DND-41 (cell line): ENCODE measurements around the gene MYL3.

Source experiments
- ATAC-seq: fragments of 200-7000 bp; cut with Tn5 transposase; 3 replicates; pipeline ENCODE4 v1.9.1; 2021; ENCODE audit warnings: low read depth; ENCODE audit not compliant: insufficient read depth
- DNase-seq: peaks from one replicate; pipeline ENCODE4 v3.0.0-alpha.2; 2020
- H2AFZ ChIP-seq: 2 replicates; pipeline ENCODE4 v1.6.0; 2012; ENCODE audit warnings: low read depth, low read length
- H3K27ac ChIP-seq: 2 replicates; pipeline ENCODE4 v1.5.1; 2012; ENCODE audit warnings: low read length, inconsistent platforms
- H3K27me3 ChIP-seq: fragments of 200-600 bp; sonication (generic); 2 replicates; pipeline ENCODE4 v1.6.0; 2012; ENCODE audit warnings: low read length, mild to moderate bottlenecking, inconsistent platforms; ENCODE audit not compliant: insufficient read depth, poor library complexity
- H3K36me3 ChIP-seq: 2 replicates; pipeline ENCODE4 v1.5.1; 2012; ENCODE audit warnings: low read length, inconsistent platforms; ENCODE audit not compliant: insufficient read depth
- H3K4me1 ChIP-seq: 2 replicates; pipeline ENCODE4 v1.5.1; 2012; ENCODE audit warnings: mild to moderate bottlenecking, low read length; ENCODE audit not compliant: insufficient read depth
- H3K4me2 ChIP-seq: 2 replicates; pipeline ENCODE4 v1.6.0; 2012; ENCODE audit warnings: mild to moderate bottlenecking, moderate library complexity, low read length, inconsistent platforms; ENCODE audit not compliant: insufficient read depth
- H3K4me3 ChIP-seq, 2 experiments: fragments of 200-600 bp in 1 of 2; shearing (Covaris generic) in 1 of 2; 2 replicates each; pipeline ENCODE4 v1.5.1; 2012 to 2016; ENCODE audit warnings: inconsistent platforms in 2 of 2, low read length in 2 of 2, mild to moderate bottlenecking in 2 of 2, low read depth in 1 of 2, moderate library complexity in 1 of 2
- H3K79me2 ChIP-seq: 2 replicates; pipeline ENCODE4 v1.6.0; 2012; ENCODE audit warnings: low read length, inconsistent platforms; ENCODE audit not compliant: insufficient read depth
- H3K9ac ChIP-seq: 2 replicates; pipeline ENCODE4 v1.6.0; 2012; ENCODE audit warnings: low read depth, mild to moderate bottlenecking, inconsistent platforms, low read length, moderate library complexity
- H3K9me3 ChIP-seq: 2 replicates; pipeline ENCODE4 v1.5.1; 2012; ENCODE audit warnings: low read length, moderate library complexity, mild to moderate bottlenecking, inconsistent platforms; ENCODE audit not compliant: insufficient read depth, severe bottlenecking
- H4K20me1 ChIP-seq: 2 replicates; pipeline ENCODE4 v1.6.0; 2012; ENCODE audit warnings: low read length; ENCODE audit not compliant: insufficient read depth
- CTCF ChIP-seq: IDR thresholded peaks from 2 replicates; pipeline ENCODE4 v1.5.1; 2012; ENCODE audit warnings: borderline replicate concordance, low read length, moderate library complexity, mild to moderate bottlenecking; ENCODE audit not compliant: poor library complexity, severe bottlenecking; ENCODE audit errors: extremely low read depth
- EZH2 ChIP-seq: IDR thresholded peaks from 3 replicates; pipeline ENCODE4 v1.6.1; 2012; ENCODE audit warnings: borderline replicate concordance, low read depth, mild to moderate bottlenecking, moderate library complexity, low read length, inconsistent platforms; ENCODE audit not compliant: severe bottlenecking

Gene MYL3

GRCh38 chr3:46844881-46845312 is 18.3 kb downstream of the MYL3 start:
- H3K4me1 ChIP-seq = no peaks in the 10 kb centered on the region
- ATAC-seq (no peak), DNase-seq (peak; percentile 2)
- H4K20me1 ChIP-seq = no peaks in the 10 kb centered on the region
- no peak overlapping the region for H3K4me3 ChIP-seq
- H3K27ac ChIP-seq = no peak overlapping the region
- H3K36me3 ChIP-seq = no peaks in the 10 kb centered on the region
- no peak for TF ChIP-seq CTCF
- no peak for TF ChIP-seq EZH2
- no peaks in the 10 kb centered on the region for H3K79me2 ChIP-seq
- no peak overlapping the region for H3K4me2 ChIP-seq
- H3K27me3 ChIP-seq = no peaks in the 10 kb centered on the region
- H2AFZ ChIP-seq = no peak overlapping the region
- peaks cover 7% of the 10 kb centered on the region for H3K9me3 ChIP-seq
- no peak overlapping the region for H3K9ac ChIP-seq

GRCh38 chr3:46844397-46844796 is 18.8 kb downstream of the MYL3 start:
- TF ChIP-seq EZH2 (no peak), CTCF (no peak)
- no peaks in the 10 kb centered on the region for H3K36me3 ChIP-seq
- H3K4me3 ChIP-seq = no peak overlapping the region
- H3K27me3 ChIP-seq = no peaks in the 10 kb centered on the region
- H3K4me1 ChIP-seq = no peaks in the 10 kb centered on the region
- H3K9ac ChIP-seq = no peak overlapping the region
- no peaks in the 10 kb centered on the region for H4K20me1 ChIP-seq
- no peak overlapping the region for H3K27ac ChIP-seq
- no peak overlapping the region for H2AFZ ChIP-seq
- H3K4me2 ChIP-seq = no peak overlapping the region
- peaks cover 7% of the 10 kb centered on the region for H3K9me3 ChIP-seq
- ATAC-seq (no peak), DNase-seq (no peak)
- no peaks in the 10 kb centered on the region for H3K79me2 ChIP-seq

GRCh38 chr3:46843508-46843907 is 19.7 kb downstream of the MYL3 start:
- no peaks in the 10 kb centered on the region for H3K79me2 ChIP-seq
- ATAC-seq (no peak), DNase-seq (no peak)
- no peaks in the 10 kb centered on the region for H3K4me1 ChIP-seq
- no peak overlapping the region for H3K27ac ChIP-seq
- no peak overlapping the region for H2AFZ ChIP-seq
- no peak overlapping the region for H3K4me2 ChIP-seq
- no peaks in the 10 kb centered on the region for H4K20me1 ChIP-seq
- H3K4me3 ChIP-seq = no peak overlapping the region
- H3K9me3 ChIP-seq = peaks cover 13% of the 10 kb centered on the region
- no peaks in the 10 kb centered on the region for H3K36me3 ChIP-seq
- TF ChIP-seq CTCF (no peak), EZH2 (no peak)
- H3K27me3 ChIP-seq = no peaks in the 10 kb centered on the region
- H3K9ac ChIP-seq = no peak overlapping the region

GRCh38 chr3:46840491-46840890 is 22.8 kb downstream of the MYL3 start:
- H3K4me1 ChIP-seq = no peaks in the 10 kb centered on the region
- H3K4me3 ChIP-seq = no peak overlapping the region
- H3K27ac ChIP-seq = no peak overlapping the region
- no peaks in the 10 kb centered on the region for H3K79me2 ChIP-seq
- H3K4me2 ChIP-seq = no peak overlapping the region
- no peaks in the 10 kb centered on the region for H4K20me1 ChIP-seq
- H3K36me3 ChIP-seq = no peaks in the 10 kb centered on the region
- no peaks in the 10 kb centered on the region for H3K27me3 ChIP-seq
- TF ChIP-seq CTCF = no peak
- no peak for TF ChIP-seq EZH2
- H3K9me3 ChIP-seq = peaks cover 21% of the 10 kb centered on the region
- DNase-seq (no peak), ATAC-seq (no peak)
- H3K9ac ChIP-seq = no peak overlapping the region
- H2AFZ ChIP-seq = no peak overlapping the region
